Loucy (cell line): ENCODE results near the gene DBNDD1.
"Not testable (repeated sequence)": the region's sequence is repeated elsewhere in the genome, so short reads cannot be mapped to it uniquely, and the experiment has no call there.

Source experiments
- H2AFZ ChIP-seq: fragments of 200-600 bp; sonication (generic); 2 replicates; pipeline ENCODE4 v1.6.0; 2016; ENCODE audit warnings: antibody characterized with exemption, mild to moderate bottlenecking, low read length, moderate library complexity
- H3F3A ChIP-seq: fragments of 200-600 bp; 2 replicates; pipeline ENCODE4 v1.6.0; 2016; ENCODE audit warnings: antibody characterized with exemption, low read depth, mild to moderate bottlenecking
- H3K27me3 ChIP-seq: fragments of 200-600 bp; sonication (generic); 2 replicates; pipeline ENCODE4 v1.6.1; 2014; ENCODE audit warnings: low read length, mild to moderate bottlenecking; ENCODE audit not compliant: insufficient read depth, poor library complexity, severe bottlenecking
- H3K36me3 ChIP-seq: fragments of 200-600 bp; sonication (generic); 2 replicates; pipeline ENCODE4 v1.6.1; 2016; ENCODE audit warnings: low read length; ENCODE audit not compliant: insufficient read depth
- H3K4me1 ChIP-seq: fragments of 200-600 bp; sonication (generic); 2 replicates; pipeline ENCODE4 v1.5.1; 2014; ENCODE audit warnings: low read length, mild to moderate bottlenecking; ENCODE audit not compliant: insufficient read depth, poor library complexity, severe bottlenecking
- H3K4me2 ChIP-seq: fragments of 200-600 bp; sonication (generic); 2 replicates; pipeline ENCODE4 v1.6.0; 2014; ENCODE audit warnings: antibody characterized with exemption, low read length, low read depth, mild to moderate bottlenecking; ENCODE audit not compliant: poor library complexity, severe bottlenecking
- H3K4me3 ChIP-seq: fragments of 200-600 bp; sonication (generic); 2 replicates; pipeline ENCODE4 v1.5.1; 2014; ENCODE audit warnings: low read length, mild to moderate bottlenecking, mixed read lengths; ENCODE audit not compliant: poor library complexity, severe bottlenecking
- H3K79me2 ChIP-seq: fragments of 200-600 bp; sonication (generic); 2 replicates; pipeline ENCODE4 v1.6.1; 2014; ENCODE audit warnings: low read length; ENCODE audit not compliant: insufficient read depth
- H3K9ac ChIP-seq: fragments of 200-600 bp; sonication (generic); 2 replicates; pipeline ENCODE4 v1.6.0; 2014; ENCODE audit warnings: mild to moderate bottlenecking, low read depth, low read length, moderate library complexity; ENCODE audit not compliant: poor library complexity, severe bottlenecking
- H3K9me2 ChIP-seq: fragments of 200-600 bp; sonication (generic); replicated peaks from 2 replicates; pipeline ENCODE4 v1.6.1; 2016; ENCODE audit warnings: low read depth, low read length, mixed read lengths
- H3K9me3 ChIP-seq: fragments of 200-600 bp; sonication (generic); 2 replicates; pipeline ENCODE4 v1.6.1; 2014; ENCODE audit warnings: mild to moderate bottlenecking, antibody characterized with exemption, low read length, low read depth; ENCODE audit not compliant: insufficient read depth
- H4K20me1 ChIP-seq: fragments of 200-600 bp; sonication (generic); 2 replicates; pipeline ENCODE4 v1.6.0; 2014; ENCODE audit warnings: antibody characterized with exemption, low read length, mild to moderate bottlenecking; ENCODE audit not compliant: insufficient read depth, poor library complexity, severe bottlenecking
- CTCF ChIP-seq: fragments of 200-600 bp; sonication (generic); conservative IDR thresholded peaks from 2 replicates; pipeline ENCODE4 v1.5.1; 2014; ENCODE audit warnings: mild to moderate bottlenecking, antibody characterized with exemption, low read length
- EZH2phosphoT487 ChIP-seq: fragments of 200-600 bp; IDR thresholded peaks from 2 replicates; pipeline ENCODE4 v1.6.1; 2018; ENCODE audit warnings: antibody characterized with exemption, mild to moderate bottlenecking, moderate library complexity, borderline replicate concordance

Gene DBNDD1

GRCh38 chr16:89971495-89972243, 47.6 kb downstream of the DBNDD1 start:
- peaks cover 6% of the 10 kb centered on the region for H4K20me1 ChIP-seq
- peaks cover 19% of the 10 kb centered on the region for H3K4me1 ChIP-seq
- peaks cover 42% of the 10 kb centered on the region for H3K79me2 ChIP-seq
- H3K4me3 ChIP-seq: peak overlapping the region; percentile 97
- no peaks in the 10 kb centered on the region for H3F3A ChIP-seq
- H3K9me3 ChIP-seq: no peaks in the 10 kb centered on the region
- H3K9me2 ChIP-seq: no peaks in the 10 kb centered on the region
- TF ChIP-seq CTCF: no peak
- TF ChIP-seq EZH2phosphoT487: no peak
- no peaks in the 10 kb centered on the region for H3K27me3 ChIP-seq
- H3K36me3 ChIP-seq: no peaks in the 10 kb centered on the region
- peak overlapping the region; percentile 95 for H2AFZ ChIP-seq
- H3K9ac ChIP-seq: peak overlapping the region; percentile 94
- H3K4me2 ChIP-seq: peak overlapping the region; percentile 89

- H3K9ac ChIP-seq: no peak overlapping the region
- no peak overlapping the region for H3K4me3 ChIP-seq
- H3K9me2 ChIP-seq: no peaks in the 10 kb centered on the region
- H3K36me3 ChIP-seq: no peaks in the 10 kb centered on the region
- peaks cover 6% of the 10 kb centered on the region for H4K20me1 ChIP-seq
- H2AFZ ChIP-seq: no peak overlapping the region
- H3K4me2 ChIP-seq: peak overlapping the region; percentile 62
- H3K4me1 ChIP-seq: peaks cover 16% of the 10 kb centered on the region
- no peaks in the 10 kb centered on the region for H3K9me3 ChIP-seq
- no peaks in the 10 kb centered on the region for H3K27me3 ChIP-seq
- TF ChIP-seq EZH2phosphoT487: no peak
- H3K79me2 ChIP-seq: peaks cover 34% of the 10 kb centered on the region
- H3F3A ChIP-seq: no peaks in the 10 kb centered on the region
Observed at GRCh38 chr16:89969741-89970410, 49.4 kb downstream of the DBNDD1 start.

- H4K20me1 ChIP-seq, H3K9me3 ChIP-seq, H3K4me2 ChIP-seq, H3K9ac ChIP-seq, H3K36me3 ChIP-seq, H2AFZ ChIP-seq, H3K27me3 ChIP-seq, H3F3A ChIP-seq, H3K4me3 ChIP-seq, H3K9me2 ChIP-seq: not testable (repeated sequence)
- H3K4me1 ChIP-seq: peaks cover 13% of the 10 kb centered on the region
- H3K79me2 ChIP-seq: peaks cover 16% of the 10 kb centered on the region
Observed at GRCh38 chr16:89968074-89968473, 51.2 kb downstream of the DBNDD1 start.

- not testable (repeated sequence) for H2AFZ ChIP-seq, H3F3A ChIP-seq, H3K9ac ChIP-seq, H3K4me2 ChIP-seq, H3K36me3 ChIP-seq, H3K9me2 ChIP-seq, H3K9me3 ChIP-seq, H4K20me1 ChIP-seq, H3K27me3 ChIP-seq, H3K4me3 ChIP-seq
- Histone ChIP-seq H3K4me1 (peaks cover 13% of the 10 kb centered on the region), H3K79me2 (peaks cover 13% of the 10 kb centered on the region)
Observed at GRCh38 chr16:89967436-89967835, 51.8 kb downstream of the DBNDD1 start.
